Adrenal gland (tissue), 5 donors: Measurements from ENCODE around the gene PTGS1.

ENCODE experiments used
- POLR2A ChIP-seq, 2 donors: fragments of 450-650 bp; IDR thresholded peaks; one replicate each; pipeline ENCODE4 v1.6.1; 2017; ENCODE audit warnings: antibody characterized with exemption in 2 of 2, mild to moderate bottlenecking in 2 of 2, moderate library complexity in 1 of 2
- TF ChIP-seq, protein P1 (sequence below), 6 experiments: fragments of 450-650 bp in 4 of 6; fragments of 200-600 bp in 2 of 6; sonication (generic) in 1 of 6; IDR thresholded peaks; 1 replicate in 5 of 6; 2 replicates in 1 of 6; pipeline versions ENCODE4 v1.5.1 to v1.8.0; 2016 to 2021; ENCODE audit warnings: antibody characterized with exemption in 6 of 6, mild to moderate bottlenecking in 2 of 6, moderate library complexity in 1 of 6
- donor health status: DM: no; HTN: no; CAD: no.

DNA sequence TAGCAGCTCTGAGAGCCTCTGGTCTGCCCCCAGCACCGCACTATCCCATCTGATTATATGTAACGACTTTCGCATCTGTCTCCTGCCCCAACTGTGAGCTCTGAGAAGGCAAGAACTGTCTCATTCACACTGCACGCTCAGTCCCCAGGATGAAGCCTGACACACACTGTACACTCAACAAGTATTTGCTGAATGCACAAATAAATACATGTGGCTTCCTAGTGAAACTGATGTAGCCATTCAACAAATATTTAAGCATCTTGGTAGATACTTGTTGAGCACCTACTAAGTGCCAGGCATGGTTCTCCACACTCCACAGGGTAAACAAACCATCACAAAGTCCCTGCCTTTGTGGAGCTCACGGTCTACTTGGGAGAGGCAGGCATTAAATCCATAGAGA is 34.6 kb upstream of the PTGS1 start:
- TF ChIP-seq POLR2A (IDR thresholded peaks at IDR 0.05) = no peak
- TF ChIP-seq, protein P1, sequence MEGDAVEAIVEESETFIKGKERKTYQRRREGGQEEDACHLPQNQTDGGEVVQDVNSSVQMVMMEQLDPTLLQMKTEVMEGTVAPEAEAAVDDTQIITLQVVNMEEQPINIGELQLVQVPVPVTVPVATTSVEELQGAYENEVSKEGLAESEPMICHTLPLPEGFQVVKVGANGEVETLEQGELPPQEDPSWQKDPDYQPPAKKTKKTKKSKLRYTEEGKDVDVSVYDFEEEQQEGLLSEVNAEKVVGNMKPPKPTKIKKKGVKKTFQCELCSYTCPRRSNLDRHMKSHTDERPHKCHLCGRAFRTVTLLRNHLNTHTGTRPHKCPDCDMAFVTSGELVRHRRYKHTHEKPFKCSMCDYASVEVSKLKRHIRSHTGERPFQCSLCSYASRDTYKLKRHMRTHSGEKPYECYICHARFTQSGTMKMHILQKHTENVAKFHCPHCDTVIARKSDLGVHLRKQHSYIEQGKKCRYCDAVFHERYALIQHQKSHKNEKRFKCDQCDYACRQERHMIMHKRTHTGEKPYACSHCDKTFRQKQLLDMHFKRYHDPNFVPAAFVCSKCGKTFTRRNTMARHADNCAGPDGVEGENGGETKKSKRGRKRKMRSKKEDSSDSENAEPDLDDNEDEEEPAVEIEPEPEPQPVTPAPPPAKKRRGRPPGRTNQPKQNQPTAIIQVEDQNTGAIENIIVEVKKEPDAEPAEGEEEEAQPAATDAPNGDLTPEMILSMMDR (IDR thresholded peaks at IDR 0.05) = no peak
